ENCODE measurements around the gene SLC6A3. TPM values are rescaled to one million over a fixed set of nuclear protein-coding genes. Genes with fewer than 3 reads are reported as not detected.
"Not testable (repeated sequence)": the region's sequence is repeated elsewhere in the genome, so short reads cannot be mapped to it uniquely, and the experiment has no call there.

Gene SLC6A3
- polyA plus RNA-seq, 5 donors, result 1.3 to 4.4 (median 3.0) TPM

DNA sequence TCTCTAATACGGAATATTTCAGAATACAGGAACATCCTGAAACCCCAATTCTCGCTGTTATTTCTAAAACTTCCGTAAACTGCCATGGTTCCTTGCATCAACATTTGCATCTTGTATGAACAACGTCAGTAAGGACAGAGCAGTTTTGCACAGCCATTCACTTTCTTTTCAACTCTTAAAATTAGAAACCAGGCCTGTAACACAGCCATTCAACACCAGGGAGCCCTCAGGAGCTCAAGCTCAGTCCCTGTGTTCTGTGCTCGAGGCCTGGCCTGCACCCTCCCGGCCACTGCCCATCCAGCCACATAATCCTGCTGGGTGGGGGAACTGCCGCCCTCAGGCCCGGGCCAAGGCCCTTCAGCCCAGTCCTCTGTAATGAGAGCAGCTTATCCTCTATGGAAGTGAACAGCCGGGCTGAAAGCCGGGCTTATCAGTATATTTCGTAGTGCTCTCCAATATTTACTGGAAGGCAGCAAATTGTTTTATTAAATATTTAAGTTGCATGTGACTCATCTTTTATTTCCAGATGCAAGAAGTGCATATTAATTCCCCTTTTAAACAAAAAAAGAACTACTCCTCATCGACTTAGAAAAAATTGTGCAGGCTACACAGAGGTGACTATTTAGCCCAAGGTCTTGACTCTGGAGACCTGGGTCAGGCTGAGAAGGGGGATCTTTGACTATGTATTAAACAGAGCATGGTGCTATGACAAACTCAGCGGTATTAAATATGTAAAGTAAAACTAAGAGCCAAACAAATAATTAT lies 33.2 kb upstream of the SLC6A3 start:
- DNase-seq, result no peak

- DNase-seq, result no peak
Observed at GRCh38 chr5:1477341-1477740, 32.1 kb upstream of the SLC6A3 start.

GRCh38 chr5:1476967-1477310 lies 31.7 kb upstream of the SLC6A3 start:
- no peak for DNase-seq

- no peak for DNase-seq
Observed at GRCh38 chr5:1476181-1476966, 31.1 kb upstream of the SLC6A3 start.

DNA sequence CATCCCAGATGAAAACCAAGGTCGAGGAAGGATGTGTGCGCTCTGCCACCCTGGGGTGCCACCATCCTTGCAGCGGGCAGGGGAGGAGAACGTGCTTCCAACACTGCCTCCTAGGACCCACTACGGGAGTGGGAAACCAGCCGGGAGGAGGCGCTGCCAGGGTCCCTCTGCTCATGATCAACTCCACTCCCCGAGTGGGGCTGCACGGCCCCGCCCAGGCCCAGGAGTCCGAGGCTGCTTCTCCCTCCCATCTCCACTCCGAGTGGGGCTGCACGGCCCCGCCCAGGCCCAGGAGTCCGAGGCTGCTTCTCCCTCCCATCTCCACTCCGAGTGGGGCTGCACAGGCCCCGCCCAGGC lies 30.3 kb upstream of the SLC6A3 start:
- DNase-seq, result not testable (repeated sequence)

DNA sequence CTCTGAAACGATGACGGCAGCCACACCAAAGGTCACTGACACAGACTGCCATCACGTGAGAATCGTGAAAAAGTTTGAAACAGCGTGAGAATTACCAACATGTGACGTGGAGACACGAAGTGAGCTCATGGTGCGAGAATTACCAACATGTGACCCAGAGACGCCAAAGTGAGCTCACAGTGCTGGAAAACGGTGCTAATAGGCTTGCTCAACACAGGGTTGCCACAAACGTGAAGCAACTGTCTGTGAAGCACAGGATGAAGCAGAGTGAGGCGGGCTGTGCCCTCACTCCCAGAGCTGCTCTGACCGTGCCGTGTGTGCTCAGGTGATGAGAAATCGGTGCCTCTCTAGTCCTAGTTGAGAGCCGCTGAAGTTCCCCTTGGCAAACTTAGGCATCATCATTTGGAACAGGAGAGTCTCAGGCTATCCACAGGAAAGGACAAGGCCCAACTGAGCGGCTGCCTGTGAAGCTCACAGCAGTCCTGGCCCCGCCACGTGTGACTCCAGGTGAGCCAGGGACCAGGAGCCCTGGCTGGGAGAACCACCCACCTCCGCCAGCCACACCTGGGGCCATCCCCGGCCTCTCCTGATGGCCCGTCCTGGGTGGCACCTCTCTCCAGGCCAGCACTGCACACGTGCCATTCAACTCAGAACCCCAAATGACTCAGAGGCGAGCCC lies 29.8 kb upstream of the SLC6A3 start:
- DNase-seq, result no peak

DNA sequence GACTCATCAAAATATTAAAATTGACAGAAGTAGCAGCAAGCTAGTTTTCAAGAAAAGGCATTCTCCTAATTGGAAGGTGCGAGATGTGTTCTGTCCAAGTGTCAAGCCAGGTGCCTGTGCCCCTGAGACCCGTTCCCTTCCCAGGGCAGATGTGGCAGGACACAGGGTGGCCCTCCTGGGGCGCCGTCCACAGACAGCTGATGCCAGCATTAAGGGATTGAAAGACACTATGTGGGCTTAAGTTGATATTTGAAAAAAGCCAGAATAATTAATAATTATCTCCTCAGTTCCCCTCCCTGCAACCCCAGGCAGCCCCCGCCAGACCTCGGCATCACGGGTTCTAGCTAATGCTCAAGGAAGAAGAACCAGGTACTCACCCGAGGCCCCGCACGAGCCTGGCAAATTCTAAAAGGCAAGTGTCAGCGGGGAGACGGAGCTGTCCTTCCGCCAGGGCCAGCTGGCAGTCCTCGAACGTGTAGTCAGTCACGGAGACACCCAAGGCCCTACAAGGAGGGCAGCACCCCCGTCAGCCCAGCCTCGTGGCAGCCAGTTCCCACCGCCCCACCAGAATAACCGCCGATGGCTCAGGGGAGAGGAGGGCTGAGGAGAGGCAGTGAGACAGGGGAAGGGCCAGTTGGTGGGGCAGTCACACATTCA lies 29.1 kb upstream of the SLC6A3 start:
- DNase-seq, result no peak

DNA sequence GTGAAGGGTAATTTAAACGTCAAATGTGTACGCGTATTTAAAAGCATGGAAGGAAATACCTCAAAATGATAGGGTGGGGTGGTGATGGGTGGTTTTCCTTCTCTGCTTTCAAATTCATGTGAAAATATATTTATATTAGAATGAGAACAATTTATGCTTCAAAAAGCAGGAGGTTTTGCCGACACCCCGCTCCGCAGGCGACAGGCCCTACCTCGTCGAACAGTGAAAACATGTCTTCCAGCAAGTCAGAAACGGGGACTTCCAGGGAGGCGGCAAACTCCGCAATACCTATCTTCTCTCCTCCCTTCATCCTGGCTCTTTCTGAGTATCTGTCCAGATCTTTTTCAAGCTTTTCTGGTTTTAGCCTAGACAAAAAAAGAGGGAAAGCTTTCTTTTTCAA lies 28.5 kb upstream of the SLC6A3 start:
- DNase-seq, result no peak

DNA sequence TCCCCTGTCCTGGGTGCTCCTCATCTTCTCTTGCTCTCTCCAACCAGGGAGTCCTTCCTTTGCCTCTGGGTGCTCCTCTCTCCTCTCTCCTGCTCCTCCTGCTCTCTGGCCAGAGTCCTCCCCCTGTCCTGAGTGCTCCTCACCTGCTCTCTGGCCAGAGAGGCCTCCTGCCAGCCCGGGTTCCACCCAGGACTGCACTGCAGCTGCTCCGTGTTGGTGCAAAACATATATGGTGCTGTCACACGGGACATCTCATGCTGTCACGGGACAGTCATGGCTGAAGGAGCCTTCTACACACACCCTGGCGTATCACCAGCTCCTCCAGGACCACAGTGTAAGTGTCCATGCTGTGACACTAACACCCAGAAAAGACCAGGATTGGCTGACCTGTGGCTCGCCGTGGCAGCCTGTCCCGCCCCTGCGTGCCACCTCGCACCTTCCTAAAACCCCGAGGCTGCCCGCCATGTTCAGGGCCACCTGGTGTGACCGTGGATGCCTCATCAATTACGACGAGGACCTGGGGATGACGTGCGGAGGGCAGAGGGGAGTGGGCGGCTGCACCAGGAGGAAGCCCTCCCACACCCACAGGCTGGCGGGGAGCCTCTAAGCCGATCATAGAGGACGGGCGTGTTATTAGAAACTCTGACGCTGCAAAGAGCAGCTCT lies 27.9 kb upstream of the SLC6A3 start:
- DNase-seq, result no peak

GRCh38 chr5:1471997-1472963 lies 27.0 kb upstream of the SLC6A3 start:
- no peak for DNase-seq

DNA sequence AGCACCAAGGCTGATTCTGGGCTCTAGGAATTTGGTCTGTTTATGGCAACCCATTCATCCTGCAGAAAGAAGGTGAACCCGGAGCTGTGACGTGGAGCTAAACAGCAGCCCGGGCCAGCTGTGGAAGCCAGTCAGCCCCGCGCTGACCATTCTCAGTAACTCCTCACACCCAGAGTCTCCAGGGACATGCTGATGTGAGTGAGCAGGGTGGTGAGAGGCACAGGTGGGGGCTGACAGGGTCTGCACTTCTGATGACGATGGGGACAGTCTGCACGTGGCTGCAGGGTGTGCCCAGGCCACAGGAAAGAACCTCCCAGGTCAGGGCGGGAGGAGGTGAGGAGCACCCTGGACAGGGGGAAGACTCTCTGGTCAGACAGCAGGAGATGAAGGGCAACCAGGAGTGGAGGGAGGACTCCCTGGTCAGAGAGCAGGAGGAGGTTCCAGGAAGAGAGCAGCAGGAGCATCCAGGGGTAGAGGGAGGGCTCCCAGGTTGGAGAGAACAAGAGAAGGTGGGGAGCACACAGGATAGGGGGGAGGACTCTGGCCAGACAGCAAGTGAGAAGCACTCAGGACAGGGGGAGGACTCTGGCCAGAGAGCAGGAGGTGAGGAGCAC lies 26.1 kb upstream of the SLC6A3 start:
- no peak for DNase-seq

GRCh38 chr5:1470762-1471211 lies 25.5 kb upstream of the SLC6A3 start:
- DNase-seq, result no peak

DNA sequence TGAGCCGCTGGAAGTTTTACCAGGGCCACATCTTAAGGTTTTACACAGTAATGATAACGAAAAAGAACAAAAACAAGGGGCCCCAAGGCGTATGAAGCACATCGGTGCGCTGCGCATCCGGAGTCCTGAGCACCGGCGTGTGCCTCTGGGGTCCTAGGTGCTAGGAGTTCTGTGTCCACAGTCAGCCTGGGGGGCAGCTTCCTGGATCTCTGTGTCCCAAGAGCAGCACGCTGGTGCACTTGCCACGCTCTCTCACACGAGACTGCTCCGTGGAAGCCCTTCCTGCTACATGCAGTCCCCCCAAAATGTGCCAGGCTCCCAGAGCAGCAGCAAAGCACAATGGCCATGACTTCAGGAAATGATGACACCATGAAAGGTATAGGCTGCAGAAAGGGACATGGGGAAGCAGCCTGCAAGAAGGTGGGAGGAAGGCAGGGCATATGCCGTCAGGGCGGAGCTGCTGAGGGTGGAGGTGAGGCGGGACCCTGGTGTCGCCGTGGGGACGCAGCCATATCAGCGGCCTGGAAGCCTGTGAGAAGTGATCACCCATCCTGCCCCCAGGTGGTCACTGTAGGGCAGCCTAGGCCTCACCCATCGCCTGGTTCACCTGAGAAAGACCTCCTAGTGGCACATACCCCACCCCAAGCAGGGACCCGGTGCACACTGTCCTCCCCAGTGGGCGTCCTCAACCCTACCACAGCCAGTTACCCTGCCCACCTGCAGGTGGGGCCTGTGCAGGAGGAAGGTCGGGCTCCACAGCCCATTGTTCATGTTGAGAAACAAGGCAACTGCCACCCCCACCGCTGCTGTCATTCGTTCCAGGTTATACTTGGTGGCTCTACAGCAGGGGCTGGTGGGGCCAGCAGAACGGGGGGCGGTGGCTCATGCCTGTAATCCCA lies 23.6 kb upstream of the SLC6A3 start:
- no peak for DNase-seq

- DNase-seq, result no peak
Observed at GRCh38 chr5:1468247-1468612, 23.0 kb upstream of the SLC6A3 start.

DNA sequence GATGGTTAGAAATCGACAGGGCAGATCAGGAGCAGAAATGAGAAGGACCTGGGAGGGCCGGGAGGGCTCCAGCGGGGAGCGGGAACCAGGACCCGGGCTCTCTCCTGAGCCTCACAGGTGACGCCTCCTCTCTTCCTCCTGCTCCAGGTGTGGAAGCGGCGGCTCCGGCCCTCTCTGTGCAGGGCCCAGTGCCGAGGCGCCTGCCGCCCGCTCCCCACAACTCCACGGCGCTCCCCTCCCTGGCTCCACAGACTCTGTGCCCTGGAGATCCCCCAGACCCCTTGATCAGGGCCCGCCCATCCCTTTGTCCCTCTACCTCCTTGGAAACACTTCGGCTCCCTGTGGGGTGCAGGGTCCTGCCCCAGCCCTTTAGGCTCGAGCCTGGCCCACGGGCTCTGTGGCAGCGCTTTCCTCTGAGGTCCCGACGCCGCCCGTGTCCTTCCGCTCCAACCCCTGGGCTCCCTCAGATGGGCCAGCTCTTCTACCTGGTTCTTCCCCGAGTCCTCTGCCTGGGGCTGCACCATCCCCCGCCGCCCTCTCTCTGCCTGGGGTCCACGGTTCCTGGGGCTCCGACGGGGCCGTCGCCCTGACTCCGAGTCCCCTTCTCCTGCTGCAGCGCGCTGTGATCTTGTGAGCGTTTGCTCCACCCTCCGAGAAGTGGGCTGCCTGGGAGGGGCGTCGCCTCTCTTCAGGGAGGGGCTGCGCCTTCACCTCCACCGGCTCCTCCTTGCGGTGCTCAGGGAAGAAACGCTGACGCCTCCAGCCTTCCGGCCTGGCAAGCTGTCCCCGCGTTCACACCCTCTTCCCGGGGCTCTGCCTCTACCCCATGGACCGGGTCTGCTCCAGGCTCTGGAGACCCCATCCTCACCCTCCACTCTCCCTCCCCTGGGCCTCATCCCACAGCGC lies 22.4 kb upstream of the SLC6A3 start:
- DNase-seq, result no peak

DNA sequence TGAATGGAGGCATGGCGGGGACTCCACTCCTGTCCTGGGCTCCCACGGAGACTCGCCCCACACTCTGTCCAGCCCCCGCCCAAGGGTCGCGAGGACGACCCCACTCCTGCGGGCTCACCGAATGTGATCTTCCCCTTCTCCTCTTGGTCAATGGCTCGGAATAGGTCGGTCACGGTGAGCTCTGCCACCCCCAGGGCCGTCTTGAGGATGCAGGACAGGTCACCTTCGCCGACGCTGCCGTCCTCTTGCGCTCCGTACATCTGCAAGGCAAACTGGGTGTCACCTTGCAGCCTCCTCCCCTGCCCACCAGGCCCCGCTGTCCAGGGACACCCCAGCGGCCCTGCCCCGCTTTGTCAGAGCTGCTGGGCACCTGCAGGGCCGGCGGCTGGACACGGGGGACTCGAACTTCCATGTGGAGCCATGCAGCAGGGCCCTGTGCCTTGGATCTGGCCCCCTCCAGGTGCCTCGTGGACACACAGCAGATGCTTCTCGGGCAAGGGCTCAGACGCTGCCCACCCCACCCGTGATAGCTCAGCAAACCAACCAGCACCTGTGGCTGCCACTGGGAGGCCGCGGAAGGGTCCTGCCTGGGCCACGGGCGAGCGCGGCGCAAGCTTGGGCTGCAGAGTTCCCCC lies 21.5 kb upstream of the SLC6A3 start:
- DNase-seq, result no peak

DNA sequence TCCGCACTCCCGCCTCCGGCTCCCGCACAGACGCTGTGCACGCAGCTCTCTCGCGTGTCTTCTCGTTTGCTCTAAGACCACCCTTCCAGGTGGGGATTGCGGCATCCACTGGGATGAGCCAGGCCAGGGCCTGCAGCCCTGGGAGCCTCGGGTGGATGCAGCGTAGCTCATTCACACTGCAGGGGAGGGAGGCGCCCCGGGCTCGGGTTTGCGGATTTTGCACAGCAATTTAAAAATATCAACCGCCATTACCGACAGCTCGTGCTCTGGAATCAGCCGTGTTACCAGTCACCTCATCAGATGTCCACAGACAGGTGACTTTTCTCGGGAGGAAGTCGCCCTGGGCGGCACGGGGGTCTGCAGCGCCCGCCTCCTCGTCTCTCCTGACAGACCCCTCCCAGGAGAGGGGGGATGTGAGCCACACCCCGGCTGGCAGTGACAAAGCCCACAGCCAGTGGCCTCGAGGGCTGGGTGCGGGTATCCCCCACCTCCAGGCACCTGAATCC lies 20.8 kb upstream of the SLC6A3 start:
- DNase-seq, result no peak
